EH (cell line): ENCODE results near the gene GOLPH3.
"Not testable (repeated sequence)": the region's sequence is repeated elsewhere in the genome, so short reads cannot be mapped to it uniquely, and the experiment has no call there.

ENCODE experiments used
- DNase-seq: peaks from one replicate; pipeline ENCODE4 v3.0.0-alpha.2; 2015; ENCODE audit warnings: low read depth

Gene GOLPH3

DNA sequence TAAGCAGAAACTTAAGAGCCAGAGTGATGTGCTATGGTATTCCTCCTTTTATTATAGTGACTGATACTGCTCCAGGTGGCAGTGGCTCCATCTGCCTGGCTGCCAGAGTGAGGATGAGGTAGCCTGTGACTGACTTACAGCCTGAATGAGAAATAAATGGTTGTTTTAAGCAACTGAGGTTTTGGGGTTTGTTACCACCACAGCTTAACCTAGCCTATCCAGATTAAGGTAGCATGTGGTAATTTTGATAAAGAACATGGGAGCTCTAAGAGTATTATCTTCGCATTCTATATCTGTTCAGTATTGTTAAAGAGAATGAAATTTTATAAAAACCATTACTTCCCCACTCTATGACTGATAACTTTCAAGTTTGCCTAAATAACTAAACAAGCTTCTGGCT lies 39.0 kb downstream of the GOLPH3 start:
- DNase-seq: no peak

DNA sequence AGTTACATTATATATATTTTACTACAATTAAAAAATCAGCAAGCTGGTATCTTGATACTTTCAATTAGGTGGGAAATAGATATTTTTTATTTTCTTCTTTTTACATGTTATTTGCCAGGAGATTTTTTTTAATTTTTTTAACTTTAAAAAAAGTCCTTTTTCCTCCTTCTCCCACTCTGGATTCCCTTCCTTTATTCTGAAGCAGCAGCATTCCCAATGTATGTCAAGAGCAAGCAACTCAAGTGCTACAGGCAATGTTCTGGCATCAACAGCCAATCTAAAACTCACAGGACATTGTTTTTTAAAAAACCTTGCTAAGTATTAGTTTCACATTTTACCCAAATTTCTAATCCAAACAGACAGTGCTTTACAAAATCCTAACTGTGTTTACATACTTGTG lies 41.4 kb downstream of the GOLPH3 start:
- no peak for DNase-seq

DNA sequence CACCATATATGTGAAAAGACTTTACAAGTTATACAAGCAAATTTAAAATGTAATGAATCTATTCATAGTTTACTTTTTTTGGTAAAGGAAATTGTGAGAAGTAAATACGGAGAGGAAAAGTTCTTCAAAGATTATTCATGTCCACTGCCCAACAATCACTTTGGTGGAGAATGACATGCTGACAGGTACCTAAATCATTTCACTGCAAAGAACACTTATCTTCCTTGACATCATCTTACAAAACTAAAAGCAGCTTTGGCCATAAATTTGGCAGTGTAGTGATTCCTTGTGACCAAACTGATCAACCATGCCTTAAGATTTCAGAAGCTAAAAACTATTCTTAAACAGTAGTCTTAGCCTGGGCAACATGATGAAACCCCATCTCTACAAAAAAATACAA lies 42.5 kb downstream of the GOLPH3 start:
- DNase-seq: no peak

DNA sequence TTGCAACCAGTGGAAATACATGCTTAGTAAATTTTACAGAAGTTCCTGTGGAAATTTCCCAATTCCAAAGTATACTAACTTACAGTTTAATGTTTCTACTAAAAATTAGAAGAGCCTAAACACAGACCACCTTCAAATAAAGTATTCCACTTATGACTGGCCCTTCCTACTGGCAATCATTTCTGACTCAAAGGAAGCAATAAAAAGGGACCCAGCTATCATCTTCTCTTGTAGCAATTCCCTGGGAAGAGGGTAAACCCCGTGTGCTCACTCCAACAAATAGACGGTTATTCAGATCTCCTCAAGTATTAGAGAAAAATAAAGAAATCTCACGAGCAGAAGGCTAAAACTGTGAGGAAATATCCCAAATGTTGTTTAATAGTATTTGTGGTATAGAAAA lies 43.3 kb downstream of the GOLPH3 start:
- DNase-seq: peak; percentile 24

DNA sequence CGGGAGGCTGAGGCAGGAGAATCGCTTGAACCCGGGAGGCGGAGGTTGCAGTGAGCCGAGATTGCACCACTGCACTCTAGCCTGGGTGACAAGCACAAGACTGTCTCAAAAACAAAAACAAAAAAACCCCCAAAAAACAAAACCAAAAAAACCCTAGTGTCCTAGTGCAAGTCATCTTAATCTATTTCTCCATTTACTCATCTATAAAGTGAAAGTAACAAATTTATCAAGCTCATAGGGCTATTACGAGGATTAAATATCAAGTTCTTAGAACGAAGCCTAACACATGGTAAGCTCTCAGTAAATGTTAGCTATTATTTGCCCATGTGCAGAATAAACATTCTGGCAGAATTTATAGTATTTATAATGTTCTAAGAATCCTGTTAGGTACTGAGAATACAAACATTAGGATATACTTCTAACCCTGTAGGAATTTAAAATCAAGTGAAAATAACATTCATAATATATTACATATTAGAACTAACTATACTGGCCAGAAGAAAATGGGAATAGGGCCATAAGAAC lies 45.0 kb downstream of the GOLPH3 start:
- DNase-seq: no peak

DNA sequence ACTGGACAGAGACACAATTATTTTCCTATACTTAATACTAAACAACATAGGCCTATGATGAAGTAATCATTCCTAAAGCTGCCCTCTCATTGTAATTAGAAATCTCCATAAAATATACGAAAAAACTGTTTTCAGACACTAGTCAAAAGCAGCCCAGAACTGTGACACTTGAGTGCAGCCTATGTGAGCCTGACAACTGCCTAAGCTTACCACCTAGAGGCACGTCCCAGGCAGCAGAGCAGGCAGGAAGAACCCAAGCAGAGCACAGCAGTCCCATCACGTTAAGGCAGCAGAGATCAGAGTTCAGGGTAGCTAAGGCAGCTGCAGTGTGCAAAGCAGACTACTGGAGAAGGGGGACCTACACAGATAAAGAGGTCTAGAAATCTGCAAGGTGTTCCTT lies 46.4 kb downstream of the GOLPH3 start:
- no peak for DNase-seq

DNA sequence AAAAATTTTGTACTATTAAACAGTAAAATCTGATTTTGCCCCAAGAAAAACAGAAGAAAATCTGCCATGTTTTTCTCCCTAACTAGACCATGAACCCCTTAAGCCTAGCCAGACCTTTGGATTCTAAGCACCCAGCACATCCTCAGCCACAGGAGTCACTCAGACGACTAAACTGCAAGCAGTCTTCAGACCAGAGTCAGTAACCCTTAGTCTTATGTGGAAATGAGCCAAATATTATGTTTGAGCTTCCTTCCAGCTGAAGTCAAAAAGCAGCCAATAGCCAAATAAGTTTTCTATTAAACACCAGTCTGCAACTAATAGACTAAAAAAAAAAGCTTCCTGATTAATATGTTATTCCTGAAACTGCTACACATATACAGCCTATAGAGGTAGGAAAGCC lies 47.4 kb downstream of the GOLPH3 start:
- no peak for DNase-seq

DNA sequence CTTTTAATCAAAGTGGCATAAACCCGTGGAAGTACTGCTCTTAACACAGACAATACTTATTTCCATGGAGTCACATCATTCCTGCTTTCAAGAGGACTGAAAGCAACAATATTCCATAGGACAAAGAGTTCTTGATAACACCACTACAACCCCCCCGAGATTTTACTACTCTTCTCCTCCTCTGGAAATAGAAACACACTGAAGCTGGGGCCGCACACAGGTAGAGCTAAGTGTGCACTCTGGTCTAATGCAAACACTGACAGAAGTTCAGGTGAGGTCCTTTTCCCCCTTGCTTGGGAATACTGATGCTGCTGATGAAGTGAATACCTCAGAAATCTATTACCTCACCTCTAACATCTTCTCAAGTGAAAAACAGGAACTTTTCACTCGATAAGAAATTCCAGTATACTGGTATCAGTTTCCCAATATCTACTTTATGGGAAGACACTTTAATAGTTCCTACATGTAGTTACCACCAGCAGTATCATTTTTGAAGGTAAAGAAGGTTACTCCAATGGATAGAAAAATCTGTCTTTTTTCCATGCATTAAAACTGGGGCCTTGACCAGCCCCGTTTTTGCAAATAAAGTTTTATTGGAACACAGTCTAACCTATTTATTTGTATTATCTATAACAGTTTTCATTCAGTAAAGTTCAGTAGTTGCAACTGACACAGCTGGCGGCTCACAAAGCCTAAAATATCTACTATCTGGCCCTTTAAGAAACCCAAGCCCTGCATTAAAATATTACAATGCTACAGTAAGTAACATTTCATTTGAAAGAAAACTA lies 50.0 kb downstream of the GOLPH3 start:
- DNase-seq: no peak

DNA sequence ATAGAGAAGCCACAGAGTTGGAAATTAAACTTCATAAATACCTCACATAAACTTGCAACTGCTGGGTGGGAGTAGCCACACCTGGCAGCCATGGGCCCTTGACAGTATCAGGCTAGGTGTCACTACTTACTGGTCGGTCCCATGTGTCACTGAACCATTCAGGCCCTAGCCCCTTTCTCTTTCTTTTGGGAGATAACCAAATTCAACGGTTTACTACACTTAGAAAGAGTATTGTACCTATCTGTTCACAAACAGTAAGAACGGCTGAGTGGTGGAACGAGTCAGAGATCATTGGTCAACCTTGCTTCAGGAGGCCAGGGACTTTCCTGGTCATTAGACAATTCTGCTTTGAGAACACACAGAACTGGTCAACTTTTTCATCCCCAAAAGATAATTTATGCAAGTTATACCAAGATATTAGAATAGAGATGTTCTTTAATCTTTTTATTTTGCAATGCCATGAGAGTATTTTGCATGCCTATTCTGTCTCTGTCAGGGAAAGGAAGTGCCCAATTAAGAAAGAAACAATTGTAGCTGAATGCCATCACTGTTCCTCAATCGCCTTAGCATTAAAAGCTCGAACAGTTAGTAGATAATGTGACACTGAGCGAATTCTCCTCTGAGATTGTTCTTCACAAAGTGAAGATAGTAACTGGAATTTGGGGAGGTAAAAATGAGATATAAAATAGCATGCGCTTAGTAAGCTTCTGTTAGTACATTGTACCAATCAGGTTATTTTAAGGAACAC lies 50.9 kb downstream of the GOLPH3 start:
- no peak for DNase-seq

DNA sequence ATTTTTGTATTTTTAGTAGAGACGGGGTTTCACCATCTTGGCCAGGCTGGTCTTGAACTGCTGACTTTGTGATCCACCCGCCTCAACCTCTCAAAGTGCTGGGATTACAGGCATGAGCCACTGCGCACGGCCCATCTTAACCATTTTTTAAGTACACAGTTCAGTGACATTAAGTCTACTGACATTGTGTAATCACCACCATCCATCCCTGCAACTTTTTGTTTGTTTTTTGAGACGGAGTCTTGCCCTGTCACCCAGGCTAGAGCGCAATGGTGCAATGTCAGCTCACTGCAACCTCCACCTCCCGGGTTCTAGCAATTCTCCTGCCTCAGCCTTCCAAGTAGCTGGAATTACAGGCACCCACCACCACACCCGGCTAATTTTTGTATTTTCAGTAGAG lies 55.2 kb downstream of the GOLPH3 start:
- DNase-seq: not testable (repeated sequence)

DNA sequence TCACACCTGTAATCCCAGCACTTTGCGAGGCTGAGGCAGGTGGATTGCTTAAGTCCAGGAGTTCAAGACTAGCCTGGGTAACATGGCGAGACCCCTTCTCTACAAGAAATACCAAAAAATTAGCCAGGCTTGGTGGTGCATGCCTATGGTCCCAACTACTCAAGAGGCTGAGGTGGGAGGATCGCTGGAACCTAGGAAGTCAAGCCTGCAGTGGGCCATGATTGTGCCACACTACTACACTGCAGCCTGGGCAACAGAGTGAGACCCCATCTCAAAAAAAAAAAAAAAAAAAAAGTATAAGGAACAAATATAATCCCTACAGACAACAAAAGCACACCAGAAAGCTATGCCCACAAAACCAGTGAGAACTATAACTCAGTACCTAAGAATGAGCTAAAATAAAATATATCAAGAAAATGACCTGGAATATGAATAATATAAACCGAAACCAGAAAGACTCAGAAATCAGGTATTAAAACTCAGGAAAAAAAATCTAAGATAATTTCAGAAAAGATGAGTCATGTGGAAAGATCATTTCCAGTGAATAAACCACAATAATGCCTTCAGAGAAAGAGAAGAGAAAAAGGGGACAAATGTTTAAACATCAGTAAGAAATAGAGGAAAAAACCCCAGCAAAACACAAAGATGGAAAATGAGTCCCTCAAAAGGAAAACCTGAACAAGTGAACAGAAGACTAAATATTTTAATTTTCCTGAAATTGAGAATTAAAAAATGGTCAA lies 57.4 kb downstream of the GOLPH3 start:
- peak; percentile 18 for DNase-seq

DNA sequence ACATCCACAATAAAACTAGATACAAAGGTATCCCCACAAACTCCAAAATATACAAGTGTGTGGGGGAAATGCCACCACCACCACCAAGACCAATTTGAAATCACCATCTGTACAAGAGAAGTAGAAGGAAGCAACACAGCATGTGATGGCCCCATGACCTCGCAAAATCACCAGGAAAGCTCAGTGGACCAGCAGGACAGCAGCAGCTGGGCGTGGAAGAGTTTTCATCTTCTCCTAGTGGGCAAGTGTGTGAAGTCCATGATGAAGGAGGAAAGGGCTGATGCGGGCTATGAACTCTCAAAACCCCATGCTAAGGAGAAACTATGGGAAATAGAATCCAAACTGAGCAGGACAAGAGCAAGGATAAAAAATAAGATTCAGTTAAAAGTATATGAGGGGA lies 58.1 kb downstream of the GOLPH3 start:
- peak; percentile 21 for DNase-seq

DNA sequence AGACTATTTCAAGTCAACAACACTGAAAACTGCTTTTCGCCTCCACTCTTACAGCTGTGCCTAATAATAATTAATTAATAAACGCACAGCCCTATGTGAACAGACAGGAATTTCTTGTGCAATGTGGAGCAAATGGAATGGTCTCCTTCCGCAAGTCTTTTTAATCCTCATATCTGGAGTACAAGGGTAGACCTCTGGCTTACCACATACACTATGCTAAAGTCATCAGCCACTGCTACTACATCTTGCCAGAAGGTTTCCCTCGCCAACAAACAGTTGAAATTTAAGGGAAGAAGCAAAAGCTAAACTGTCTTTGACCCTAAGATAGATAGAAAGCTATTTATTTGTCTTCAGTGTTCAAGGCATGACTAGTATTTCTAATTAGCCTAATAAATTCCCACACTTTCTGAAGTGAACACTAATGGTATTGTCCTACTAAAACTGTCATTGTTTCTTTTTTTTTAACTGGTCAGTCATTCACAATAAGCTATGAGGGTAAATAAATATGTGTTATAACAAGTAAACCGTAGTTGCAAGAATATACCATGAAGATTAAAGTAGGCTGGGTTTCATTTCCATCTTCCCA lies 63.9 kb downstream of the GOLPH3 start:
- DNase-seq: no peak

DNA sequence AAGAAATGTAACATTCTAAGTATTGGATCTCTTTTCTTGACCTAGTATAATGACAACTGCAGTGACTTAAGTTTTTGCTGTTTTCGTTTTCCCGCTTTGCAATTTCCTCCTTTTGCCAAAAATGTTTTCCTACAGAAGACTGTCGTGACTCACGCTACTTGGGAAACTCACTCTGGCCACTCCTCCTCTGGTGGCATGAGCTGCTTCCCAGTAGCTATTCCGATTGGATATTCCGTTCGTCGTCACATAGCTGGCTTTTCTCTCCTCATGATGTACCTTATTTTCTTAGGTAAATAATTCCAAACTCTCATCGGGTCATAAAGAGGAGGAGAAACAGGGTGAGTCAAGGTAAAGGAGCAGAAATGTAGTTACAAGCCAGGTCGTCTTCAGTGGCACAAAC lies 64.9 kb downstream of the GOLPH3 start:
- peak; percentile 53 for DNase-seq

DNA sequence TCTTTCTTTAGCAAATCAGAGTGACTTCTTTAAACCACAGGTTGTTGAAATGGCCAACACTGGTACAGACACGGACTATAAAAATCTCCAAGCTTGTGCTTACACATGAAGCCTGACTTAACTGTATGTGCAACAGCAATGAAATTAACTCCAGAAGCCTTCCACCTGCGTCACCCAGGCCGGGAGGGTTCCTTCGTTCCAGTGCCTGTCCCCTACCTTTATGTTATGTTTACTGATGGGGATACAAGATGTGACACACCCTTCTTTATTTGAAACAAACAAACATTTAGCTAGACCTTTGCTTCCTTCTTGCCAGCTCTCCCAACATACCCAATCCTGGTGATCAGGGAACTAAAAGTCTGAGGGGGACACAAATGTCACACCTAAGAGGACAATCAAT lies 66.0 kb downstream of the GOLPH3 start:
- DNase-seq: no peak

DNA sequence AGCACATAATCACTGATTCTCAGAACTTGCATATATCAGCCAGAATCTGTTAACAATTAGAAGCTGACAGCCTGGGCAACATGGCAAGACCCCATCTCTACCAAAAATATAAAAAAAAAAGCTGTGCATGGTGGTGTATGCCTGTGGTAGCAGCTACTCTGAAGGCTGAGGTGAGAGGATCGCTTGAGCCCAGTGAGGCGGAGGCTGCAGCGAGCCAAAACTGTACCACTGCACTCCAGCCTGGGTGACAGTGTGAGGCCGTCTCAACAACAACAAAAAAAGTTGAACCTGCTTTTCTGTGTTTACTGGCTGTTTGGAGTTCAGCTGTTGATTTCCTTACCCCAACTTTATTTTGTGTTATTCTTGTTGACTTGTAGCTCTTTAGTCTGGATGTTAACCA lies 66.8 kb downstream of the GOLPH3 start:
- no peak for DNase-seq

DNA sequence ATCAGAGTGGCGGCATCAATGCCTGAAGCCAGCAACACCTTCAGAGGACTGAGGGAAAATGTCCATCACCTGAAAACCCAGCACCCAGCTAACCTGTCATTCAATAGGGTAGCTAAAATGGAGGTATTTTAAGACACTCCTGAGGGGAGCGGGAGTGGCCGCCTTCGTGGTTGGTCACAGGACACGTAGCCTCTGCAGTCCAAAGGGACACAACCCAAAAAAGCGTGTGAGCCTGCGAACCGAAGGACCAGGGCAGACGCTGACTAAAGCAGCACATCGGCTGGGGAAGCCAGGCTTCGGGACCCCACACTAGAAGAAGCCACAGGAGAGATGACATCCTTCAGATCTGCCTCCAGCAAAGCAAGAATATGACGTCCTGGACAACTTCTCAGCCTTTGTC lies 70.6 kb downstream of the GOLPH3 start:
- DNase-seq: no peak

DNA sequence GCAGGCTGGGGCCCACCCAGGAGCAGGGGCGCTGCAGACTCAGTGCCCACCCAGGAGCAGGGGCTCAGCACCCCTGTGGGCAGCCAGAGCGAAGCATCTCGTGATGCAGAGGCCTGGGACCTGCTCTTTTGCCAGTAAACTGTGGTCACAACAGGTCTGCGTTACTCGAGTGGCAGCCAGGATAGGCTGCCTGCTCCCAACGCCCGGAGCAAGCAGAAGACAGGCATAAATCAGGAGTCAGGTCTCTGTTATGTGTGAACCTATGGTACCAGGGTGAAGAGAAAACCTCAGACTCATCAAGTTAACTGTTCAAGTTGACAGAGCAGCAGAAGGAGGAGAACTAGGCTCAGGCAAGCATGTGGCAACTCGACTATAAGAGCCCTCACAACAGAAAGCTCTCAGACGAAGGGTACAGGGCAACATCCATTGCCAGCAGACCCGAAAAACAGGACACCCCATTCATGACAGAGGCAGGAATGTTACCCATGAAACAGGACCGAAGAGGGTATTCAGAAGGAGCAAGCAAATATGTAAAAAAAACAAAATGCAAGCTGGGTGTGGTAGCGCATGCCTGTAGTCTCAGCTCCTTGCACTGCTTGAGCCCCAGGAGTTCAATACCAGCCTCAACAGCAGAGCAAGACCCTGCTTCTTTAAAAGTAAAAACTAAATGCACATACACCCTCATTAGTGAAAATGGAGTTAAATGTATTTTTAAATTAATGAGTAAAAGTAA lies 71.7 kb downstream of the GOLPH3 start:
- DNase-seq: no peak

DNA sequence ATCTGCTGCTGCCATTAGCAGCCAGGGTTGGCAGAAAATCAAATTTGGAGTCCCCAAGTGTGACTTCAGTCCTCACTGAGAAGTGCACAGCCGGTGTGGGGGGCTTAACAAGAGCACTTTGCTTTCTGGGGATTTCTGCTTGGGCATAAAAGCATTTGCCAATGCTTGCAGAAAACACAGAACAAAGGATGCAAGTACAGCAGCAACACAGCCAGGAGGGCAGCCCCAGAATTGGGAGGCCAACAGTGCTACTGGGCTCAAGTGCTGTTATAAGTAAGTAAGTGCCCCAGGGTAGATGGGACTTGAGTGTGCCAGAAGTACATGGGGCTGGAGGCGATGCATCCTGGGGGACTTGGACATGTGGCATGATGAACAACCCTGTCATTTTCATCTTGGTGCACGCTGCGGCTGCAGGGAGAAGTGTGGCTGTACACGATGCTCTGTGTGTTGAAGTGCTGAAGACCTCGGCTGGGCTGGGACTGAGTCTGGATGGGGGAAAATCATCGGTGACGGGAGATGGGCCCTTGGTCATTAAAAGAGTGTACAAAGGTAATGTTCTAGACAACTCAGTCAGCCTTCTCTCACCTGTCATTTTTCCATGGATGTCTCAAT lies 73.3 kb downstream of the GOLPH3 start:
- no peak for DNase-seq

DNA sequence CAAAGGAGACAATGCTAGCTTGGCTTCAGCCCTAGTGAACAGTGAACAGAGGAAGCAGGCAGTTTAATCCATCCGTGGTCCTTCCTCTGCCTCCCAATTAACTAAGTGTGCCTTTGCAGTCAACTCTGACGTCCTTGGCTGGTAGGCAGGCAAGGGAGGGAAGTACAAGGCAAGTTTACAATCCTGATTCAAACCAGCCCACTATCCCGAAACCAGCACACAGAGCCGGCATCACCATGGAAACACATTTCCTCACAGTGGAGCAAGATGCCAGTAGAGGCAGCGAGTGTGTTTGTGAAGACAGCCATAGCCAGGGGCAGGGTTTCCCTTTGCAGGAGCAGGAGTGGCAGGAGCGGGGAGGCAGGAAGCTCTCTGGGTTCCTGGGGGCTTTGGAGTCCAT lies 73.9 kb downstream of the GOLPH3 start:
- no peak for DNase-seq

DNA sequence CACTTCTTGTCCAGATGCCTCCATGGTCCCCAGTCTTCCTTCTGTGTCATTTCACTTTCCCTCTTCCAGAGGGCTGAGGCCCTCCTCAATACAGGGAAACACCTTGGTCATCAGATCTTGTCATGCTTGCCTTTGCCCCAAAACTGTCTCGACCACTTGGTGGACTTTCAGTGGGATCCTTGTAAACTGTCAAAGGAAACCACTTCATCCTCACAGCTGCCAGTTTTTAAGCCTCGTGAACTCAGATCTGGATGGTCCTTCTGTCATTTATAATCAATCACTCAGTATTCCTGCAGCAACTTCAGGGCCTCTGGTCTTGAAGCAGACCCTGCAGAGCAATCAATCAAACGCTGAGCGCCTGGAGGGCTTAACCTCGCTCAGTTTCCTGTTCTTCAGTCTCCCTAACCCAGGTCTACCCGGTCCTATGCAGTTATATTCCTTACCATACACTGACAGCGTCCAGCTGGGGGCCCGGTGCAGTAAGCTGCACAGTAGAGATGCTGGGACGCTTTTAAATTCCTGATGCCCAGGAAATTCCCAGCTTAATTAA lies 74.6 kb downstream of the GOLPH3 start:
- DNase-seq: no peak
